Loucy (cell line): Measurements from ENCODE around the gene OR52N1.

Experiments
- H2AFZ ChIP-seq: fragments of 200-600 bp; sonication (generic); 2 replicates; pipeline ENCODE4 v1.6.0; 2016; ENCODE audit warnings: antibody characterized with exemption, mild to moderate bottlenecking, low read length, moderate library complexity
- H3F3A ChIP-seq: fragments of 200-600 bp; 2 replicates; pipeline ENCODE4 v1.6.0; 2016; ENCODE audit warnings: antibody characterized with exemption, low read depth, mild to moderate bottlenecking
- H3K27me3 ChIP-seq: fragments of 200-600 bp; sonication (generic); 2 replicates; pipeline ENCODE4 v1.6.1; 2014; ENCODE audit warnings: low read length, mild to moderate bottlenecking; ENCODE audit not compliant: insufficient read depth, poor library complexity, severe bottlenecking
- H3K36me3 ChIP-seq: fragments of 200-600 bp; sonication (generic); 2 replicates; pipeline ENCODE4 v1.6.1; 2016; ENCODE audit warnings: low read length; ENCODE audit not compliant: insufficient read depth
- H3K4me1 ChIP-seq: fragments of 200-600 bp; sonication (generic); 2 replicates; pipeline ENCODE4 v1.5.1; 2014; ENCODE audit warnings: low read length, mild to moderate bottlenecking; ENCODE audit not compliant: insufficient read depth, poor library complexity, severe bottlenecking
- H3K4me2 ChIP-seq: fragments of 200-600 bp; sonication (generic); 2 replicates; pipeline ENCODE4 v1.6.0; 2014; ENCODE audit warnings: antibody characterized with exemption, low read length, low read depth, mild to moderate bottlenecking; ENCODE audit not compliant: poor library complexity, severe bottlenecking
- H3K4me3 ChIP-seq: fragments of 200-600 bp; sonication (generic); 2 replicates; pipeline ENCODE4 v1.5.1; 2014; ENCODE audit warnings: low read length, mild to moderate bottlenecking, mixed read lengths; ENCODE audit not compliant: poor library complexity, severe bottlenecking
- H3K79me2 ChIP-seq: fragments of 200-600 bp; sonication (generic); 2 replicates; pipeline ENCODE4 v1.6.1; 2014; ENCODE audit warnings: low read length; ENCODE audit not compliant: insufficient read depth
- H3K9ac ChIP-seq: fragments of 200-600 bp; sonication (generic); 2 replicates; pipeline ENCODE4 v1.6.0; 2014; ENCODE audit warnings: mild to moderate bottlenecking, low read depth, low read length, moderate library complexity; ENCODE audit not compliant: poor library complexity, severe bottlenecking
- H3K9me2 ChIP-seq: fragments of 200-600 bp; sonication (generic); replicated peaks from 2 replicates; pipeline ENCODE4 v1.6.1; 2016; ENCODE audit warnings: low read depth, low read length, mixed read lengths
- H3K9me3 ChIP-seq: fragments of 200-600 bp; sonication (generic); 2 replicates; pipeline ENCODE4 v1.6.1; 2014; ENCODE audit warnings: mild to moderate bottlenecking, antibody characterized with exemption, low read length, low read depth; ENCODE audit not compliant: insufficient read depth
- H4K20me1 ChIP-seq: fragments of 200-600 bp; sonication (generic); 2 replicates; pipeline ENCODE4 v1.6.0; 2014; ENCODE audit warnings: antibody characterized with exemption, low read length, mild to moderate bottlenecking; ENCODE audit not compliant: insufficient read depth, poor library complexity, severe bottlenecking
- CTCF ChIP-seq: fragments of 200-600 bp; sonication (generic); conservative IDR thresholded peaks from 2 replicates; pipeline ENCODE4 v1.5.1; 2014; ENCODE audit warnings: mild to moderate bottlenecking, antibody characterized with exemption, low read length
- EZH2phosphoT487 ChIP-seq: fragments of 200-600 bp; IDR thresholded peaks from 2 replicates; pipeline ENCODE4 v1.6.1; 2018; ENCODE audit warnings: antibody characterized with exemption, mild to moderate bottlenecking, moderate library complexity, borderline replicate concordance

The OR52N1 gene

GRCh38 chr11:5783255-5783654 is 7.8 kb downstream of the OR52N1 start, which contains the start of gene OR52N5:
Gene OR52N5, minus strand, starts transcription at chr11:5783355. Its CDS starts 4,721 bp downstream, at chr11:5778634.
- Histone ChIP-seq H3K4me3 (no peak within 1 kb of the TSS), H2AFZ (no peak within 1 kb of the TSS), H4K20me1 (no peaks in the 10 kb centered on the region), H3K36me3 (no peaks in the 10 kb centered on the region), H3K4me1 (no peaks in the 10 kb centered on the region), H3K9me3 (no peaks in the 10 kb centered on the region), H3K79me2 (no peaks in the 10 kb centered on the region), H3K9ac (no peak within 1 kb of the TSS), H3K4me2 (no peak within 1 kb of the TSS), H3K27me3 (no peaks in the 10 kb centered on the region), H3K9me2 (no peaks in the 10 kb centered on the region), H3F3A (no peaks in the 10 kb centered on the region)
- TF ChIP-seq EZH2phosphoT487 (no peak), CTCF (no peak)

GRCh38 chr11:5767056-5767455 is 24.0 kb downstream of the OR52N1 start:
- H3K9me3 ChIP-seq = no peaks in the 10 kb centered on the region
- H3K27me3 ChIP-seq = no peaks in the 10 kb centered on the region
- no peaks in the 10 kb centered on the region for H3F3A ChIP-seq

GRCh38 chr11:5753943-5754342 is 37.1 kb downstream of the OR52N1 start, which contains the start of gene OR52N4:
Gene OR52N4, plus strand, starts transcription at chr11:5754243. Its CDS starts 498 bp downstream, at chr11:5754741.
- no peaks in the 10 kb centered on the region for H4K20me1 ChIP-seq
- no peaks in the 10 kb centered on the region for H3K9me2 ChIP-seq
- H3K9ac ChIP-seq = no peak within 1 kb of the TSS
- H3F3A ChIP-seq = no peaks in the 10 kb centered on the region
- H3K4me2 ChIP-seq = no peak within 1 kb of the TSS
- no peaks in the 10 kb centered on the region for H3K4me1 ChIP-seq
- TF ChIP-seq EZH2phosphoT487 (no peak), CTCF (no peak)
- no peaks in the 10 kb centered on the region for H3K79me2 ChIP-seq
- H3K27me3 ChIP-seq = no peaks in the 10 kb centered on the region
- no peak within 1 kb of the TSS for H2AFZ ChIP-seq
- H3K36me3 ChIP-seq = no peaks in the 10 kb centered on the region
- H3K9me3 ChIP-seq = no peaks in the 10 kb centered on the region
- no peak within 1 kb of the TSS for H3K4me3 ChIP-seq

More at GRCh38 chr11:5767056-5767455, 24.0 kb downstream of the OR52N1 start:
- H3K79me2 ChIP-seq = no peaks in the 10 kb centered on the region
- no peak overlapping the region for H2AFZ ChIP-seq
- no peaks in the 10 kb centered on the region for H3K9me2 ChIP-seq
- H3K36me3 ChIP-seq = no peaks in the 10 kb centered on the region
- TF ChIP-seq CTCF (no peak), EZH2phosphoT487 (no peak)
- no peaks in the 10 kb centered on the region for H4K20me1 ChIP-seq
- H3K9ac ChIP-seq = no peak overlapping the region
- H3K4me2 ChIP-seq = no peak overlapping the region
- H3K4me3 ChIP-seq = no peak overlapping the region
- H3K4me1 ChIP-seq = no peaks in the 10 kb centered on the region
